Astrocyte (in vitro differentiated cells and primary cell): ENCODE measurements around the gene WNT3A.

ENCODE experiments used
- CTCF ChIP-seq: IDR thresholded peaks from 2 replicates; pipeline ENCODE4 v1.5.1; 2011; ENCODE audit warnings: low read depth, mild to moderate bottlenecking, inconsistent platforms, low read length, moderate library complexity; ENCODE audit not compliant: insufficient read depth
- EZH2 ChIP-seq: IDR thresholded peaks from 2 replicates; pipeline ENCODE4 v1.6.1; 2012; ENCODE audit warnings: mild to moderate bottlenecking, low read length, inconsistent platforms; ENCODE audit not compliant: insufficient read depth

GRCh38 chr1:227961651-227962466 lies 44.9 kb upstream of the WNT3A start:
- TF ChIP-seq CTCF (no peak), EZH2 (no peak)
